PC-9 (cell line): ENCODE data around the gene CLEC16A. TPM values are rescaled to one million over a fixed set of nuclear protein-coding genes. Genes with fewer than 3 reads are reported as not detected.

Experiments used
- BruUV-seq: library from RNA; stranded (reverse); fragments of 400-500 nt; replicated peaks from 2 replicates; lab custom pipeline; 2021; lab: Mats Ljungman, UMichigan
- CTCF ChIA-PET: fragments of 300-600 bp; sonication (Branson Sonifier 250); formaldehyde crosslinking; loops from one replicate; lab custom pipeline; 2022; ENCODE audit warnings: antibody characterized with exemption; lab: Charles Lee
- POLR2A ChIA-PET: fragments of 300-600 bp; sonication (Branson Sonifier 250); formaldehyde crosslinking; loops from one replicate; lab custom pipeline; 2022; ENCODE audit warnings: antibody characterized with exemption; ENCODE audit not compliant: unreplicated experiment; lab: Charles Lee
- DNase-seq, 2 experiments: peaks; one replicate each; pipeline versions ENCODE4 v3.0.0 to v3.0.0-alpha.2; 2015 to 2022; ENCODE audit warnings: mixed read lengths in 1 of 2
- H2AFZ ChIP-seq: fragments of 200-600 bp; sonication (generic); 2 replicates; pipeline ENCODE4 v1.8.1; 2017; ENCODE audit warnings: antibody characterized with exemption
- H3F3A ChIP-seq: fragments of 200-600 bp; sonication (generic); 2 replicates; pipeline ENCODE4 v1.8.1; 2017; ENCODE audit warnings: antibody characterized with exemption, mild to moderate bottlenecking, low read depth; ENCODE audit not compliant: insufficient read depth
- H3K27ac ChIP-seq: fragments of 200-600 bp; sonication (generic); 2 replicates; pipeline ENCODE4 v1.6.1; 2016; ENCODE audit warnings: mixed run types
- H3K27me3 ChIP-seq: fragments of 200-600 bp; sonication (generic); 2 replicates; pipeline ENCODE4 v1.6.1; 2016; ENCODE audit warnings: low read depth, mixed run types; ENCODE audit not compliant: insufficient read depth
- H3K36me3 ChIP-seq: fragments of 200-600 bp; sonication (generic); 2 replicates; pipeline ENCODE4 v1.6.1; 2016; ENCODE audit warnings: low read depth, mixed run types
- H3K4me1 ChIP-seq: fragments of 200-600 bp; sonication (generic); replicated peaks from 2 replicates; pipeline ENCODE4 v1.6.1; 2016; ENCODE audit warnings: mixed run types; ENCODE audit not compliant: insufficient read depth
- H3K4me2 ChIP-seq: fragments of 200-600 bp; sonication (generic); 2 replicates; pipeline ENCODE4 v1.6.1; 2017; ENCODE audit warnings: mixed run types
- H3K4me3 ChIP-seq: fragments of 200-600 bp; sonication (generic); 2 replicates; pipeline ENCODE4 v1.6.1; 2016; ENCODE audit warnings: mixed run types
- H3K79me2 ChIP-seq: fragments of 200-600 bp; sonication (generic); 2 replicates; pipeline ENCODE4 v1.6.1; 2017; ENCODE audit warnings: low read depth, mixed run types
- H3K9me2 ChIP-seq: fragments of 200-600 bp; sonication (generic); 2 replicates; pipeline ENCODE4 v1.8.1; 2017; ENCODE audit warnings: mild to moderate bottlenecking; ENCODE audit not compliant: insufficient read depth
- H3K9me3 ChIP-seq: fragments of 200-600 bp; sonication (generic); 2 replicates; pipeline ENCODE4 v1.8.1; 2016; ENCODE audit warnings: low read depth; ENCODE audit not compliant: insufficient read depth
- H4K20me1 ChIP-seq: fragments of 200-600 bp; sonication (generic); 2 replicates; pipeline ENCODE4 v1.8.1; 2017; ENCODE audit not compliant: insufficient read depth
- EZH2 ChIP-seq: fragments of 200-600 bp; sonication (generic); IDR thresholded peaks from 2 replicates; pipeline ENCODE4 v1.8.0; 2017; ENCODE audit warnings: antibody characterized with exemption, low read depth
- intact Hi-C: fragments of 100-400 bp; cut with micrococcal nuclease; formaldehyde crosslinking; loops from one replicate; pipeline ENCODE4 v1.10.0; 2022; ENCODE audit not compliant: unreplicated experiment
- total RNA-seq: library from RNA; stranded (reverse); gene quantifications from 2 replicates; pipeline ENCODE4 v1.2.3, GENCODE V29; 2021
- TF ChIP-seq, protein P1 (sequence below): fragments of 200-600 bp; sonication (generic); conservative IDR thresholded peaks from 2 replicates; pipeline ENCODE4 v1.6.1; 2017; ENCODE audit warnings: mixed run types, antibody characterized with exemption, mild to moderate bottlenecking, moderate library complexity

CLEC16A gene
- total RNA-seq, 1 experiment from 2014 or later, result 34.9 TPM

DNA sequence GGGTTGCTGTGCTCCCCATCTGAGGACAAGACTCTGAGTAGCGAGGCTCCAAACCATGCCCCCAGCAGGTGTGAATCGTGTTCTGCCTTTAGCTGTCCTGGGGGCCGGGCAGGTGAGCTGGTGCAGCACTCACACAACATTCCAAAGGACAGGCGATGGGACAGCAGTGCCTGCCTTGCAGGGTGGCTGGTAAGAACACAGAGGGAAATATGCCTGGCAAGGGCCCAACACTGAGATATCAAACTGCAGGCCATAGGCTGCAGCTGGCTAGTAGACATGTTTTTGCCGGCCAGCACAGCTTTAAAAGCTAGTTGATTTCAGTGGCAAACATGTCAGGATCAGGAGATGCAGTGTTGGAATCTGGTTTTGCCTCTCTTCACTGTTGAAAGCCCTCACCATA is 23.6 kb downstream of the CLEC16A start:
- intact Hi-C loops, result no loop called here
- H3K36me3 ChIP-seq, result no peaks in the 10 kb centered on the region; the same call in 1 of the 2 replicates
- no TSS peak for BruUV-seq

DNA sequence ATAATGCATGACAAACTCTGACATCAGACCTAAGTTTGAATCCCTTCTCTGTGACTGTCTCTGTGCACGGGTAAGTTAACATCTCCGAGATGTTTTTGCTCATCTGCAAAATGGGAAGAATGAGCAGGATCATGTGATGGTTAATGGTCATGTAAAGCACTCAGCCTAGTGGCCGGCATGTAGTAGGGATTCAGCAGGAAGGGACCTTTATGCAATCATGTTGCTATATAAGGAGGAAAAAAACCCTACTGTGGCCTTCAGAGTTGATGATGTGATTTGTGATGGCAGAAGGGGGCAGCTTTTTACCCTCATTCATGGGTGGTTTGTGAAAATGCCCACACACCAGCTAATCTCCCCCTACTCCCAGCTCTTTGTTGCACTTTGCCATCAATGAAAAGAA is 24.1 kb downstream of the CLEC16A start:
- POLR2A ChIA-PET, result interaction anchor here (0.6 kb wide), 1 partner anchor 423 kb away, joined by 3 read pairs; no protein-coding TSS in a partner anchor
- H3K36me3 ChIP-seq, result no peaks in the 10 kb centered on the region; the same call in 1 of the 2 replicates

More for the DNA sequence above, 23.6 kb downstream of the CLEC16A start:
- no peaks in the 10 kb centered on the region; the same call in 1 of the 2 replicates for H3F3A ChIP-seq
- H3K4me1 ChIP-seq, result peaks cover 9% of the 10 kb centered on the region
- ChIA-PET POLR2A (interaction anchor here (0.6 kb wide), 1 partner anchor 423 kb away, joined by 3 read pairs; no protein-coding TSS in a partner anchor), CTCF (interaction anchor here (0.6 to 0.7 kb wide), 3 partner anchors 17 to 351 kb away, joined by 3 to 14 read pairs (median 3); partner anchors contain the start of gene SOCS1)
- H3K9me2 ChIP-seq, result no peaks in the 10 kb centered on the region
- DNase-seq, result no peak
- no peak for TF ChIP-seq EZH2
- TF ChIP-seq, protein P1, sequence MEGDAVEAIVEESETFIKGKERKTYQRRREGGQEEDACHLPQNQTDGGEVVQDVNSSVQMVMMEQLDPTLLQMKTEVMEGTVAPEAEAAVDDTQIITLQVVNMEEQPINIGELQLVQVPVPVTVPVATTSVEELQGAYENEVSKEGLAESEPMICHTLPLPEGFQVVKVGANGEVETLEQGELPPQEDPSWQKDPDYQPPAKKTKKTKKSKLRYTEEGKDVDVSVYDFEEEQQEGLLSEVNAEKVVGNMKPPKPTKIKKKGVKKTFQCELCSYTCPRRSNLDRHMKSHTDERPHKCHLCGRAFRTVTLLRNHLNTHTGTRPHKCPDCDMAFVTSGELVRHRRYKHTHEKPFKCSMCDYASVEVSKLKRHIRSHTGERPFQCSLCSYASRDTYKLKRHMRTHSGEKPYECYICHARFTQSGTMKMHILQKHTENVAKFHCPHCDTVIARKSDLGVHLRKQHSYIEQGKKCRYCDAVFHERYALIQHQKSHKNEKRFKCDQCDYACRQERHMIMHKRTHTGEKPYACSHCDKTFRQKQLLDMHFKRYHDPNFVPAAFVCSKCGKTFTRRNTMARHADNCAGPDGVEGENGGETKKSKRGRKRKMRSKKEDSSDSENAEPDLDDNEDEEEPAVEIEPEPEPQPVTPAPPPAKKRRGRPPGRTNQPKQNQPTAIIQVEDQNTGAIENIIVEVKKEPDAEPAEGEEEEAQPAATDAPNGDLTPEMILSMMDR, result no peak
- no peaks in the 10 kb centered on the region for H3K27me3 ChIP-seq
- H3K4me2 ChIP-seq, result no peak overlapping the region
- no peaks in the 10 kb centered on the region for H4K20me1 ChIP-seq
- H2AFZ ChIP-seq, result no peak overlapping the region
- H3K4me3 ChIP-seq, result no peak overlapping the region
- no peaks in the 10 kb centered on the region for H3K79me2 ChIP-seq
- no peaks in the 10 kb centered on the region for H3K9me3 ChIP-seq
- no peak overlapping the region for H3K27ac ChIP-seq

DNA sequence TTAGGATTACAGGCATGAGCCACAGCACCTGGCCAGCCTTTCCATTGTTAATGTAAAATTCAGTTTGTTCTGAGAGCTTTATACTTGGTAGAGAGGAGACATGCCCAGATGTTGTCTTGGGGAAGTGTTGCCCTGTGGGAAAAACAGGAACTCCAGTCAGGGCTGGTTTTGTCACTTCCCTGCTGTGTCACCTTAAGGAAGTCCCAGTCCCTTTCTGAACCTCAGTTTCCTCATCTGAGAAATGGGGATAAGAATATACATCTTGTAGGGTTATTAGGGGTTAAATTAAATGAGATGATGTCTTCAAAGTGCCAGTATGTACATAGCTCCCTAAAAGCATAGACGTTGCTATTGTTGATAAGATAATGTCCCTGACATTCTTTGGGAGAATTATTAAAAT is 25.3 kb downstream of the CLEC16A start:
- no peaks in the 10 kb centered on the region for H3K79me2 ChIP-seq
- peaks cover 9% of the 10 kb centered on the region for H3K4me1 ChIP-seq
- H3K36me3 ChIP-seq, result no peaks in the 10 kb centered on the region; the same call in 1 of the 2 replicates
- no peak overlapping the region for H3K4me2 ChIP-seq
- intact Hi-C loops, result loop anchor here (2.0 to 5.0 kb wide), 5 partner anchors 427 to 1098 kb away; no protein-coding TSS in a partner anchor
- no peaks in the 10 kb centered on the region for H3K27me3 ChIP-seq
- POLR2A ChIA-PET, result no interaction called here
- no peak for DNase-seq
- no peak for TF ChIP-seq EZH2
- TF ChIP-seq, protein P1, result no peak
- no peak overlapping the region for H2AFZ ChIP-seq
- no peaks in the 10 kb centered on the region; the same call in 1 of the 2 replicates for H3F3A ChIP-seq
- CTCF ChIA-PET, result no interaction called here
- no peak overlapping the region for H3K4me3 ChIP-seq
- H4K20me1 ChIP-seq, result no peaks in the 10 kb centered on the region
- no peaks in the 10 kb centered on the region for H3K9me2 ChIP-seq
- H3K9me3 ChIP-seq, result no peaks in the 10 kb centered on the region
- no TSS peak for BruUV-seq
- no peak overlapping the region for H3K27ac ChIP-seq

More for the DNA sequence above, 24.1 kb downstream of the CLEC16A start:
- CTCF ChIA-PET, result interaction anchor here (0.6 to 0.7 kb wide), 2 partner anchors 16 to 350 kb away, joined by 3 to 14 read pairs; no protein-coding TSS in a partner anchor
- no peak for DNase-seq
- intact Hi-C loops, result no loop called here
- Histone ChIP-seq H3K4me2 (no peak overlapping the region), H3K27ac (no peak overlapping the region), H3K27me3 (no peaks in the 10 kb centered on the region), H3K79me2 (no peaks in the 10 kb centered on the region), H3F3A (no peaks in the 10 kb centered on the region; the same call in 1 of the 2 replicates), H2AFZ (no peak overlapping the region), H3K4me3 (no peak overlapping the region), H3K4me1 (peaks cover 9% of the 10 kb centered on the region), H3K9me2 (no peaks in the 10 kb centered on the region), H3K9me3 (no peaks in the 10 kb centered on the region), H4K20me1 (no peaks in the 10 kb centered on the region)
- no peak for TF ChIP-seq EZH2
- TF ChIP-seq, protein P1, result no peak
- no TSS peak for BruUV-seq
